HG03097 (cell line): ENCODE measurements around the gene ZNF609.

Experiments used
- ATAC-seq: cut with Tn5 transposase; IDR thresholded peaks from one replicate; pipeline ENCODE4 v1.9.1; 2021; ENCODE audit not compliant: unreplicated experiment, low FRiP score

ZNF609 gene

GRCh38 chr15:64688770-64689169, 228.4 kb downstream of the ZNF609 start:
- no peak for ATAC-seq

- ATAC-seq = no peak
Observed at GRCh38 chr15:64690008-64690407, 229.6 kb downstream of the ZNF609 start.

- no peak for ATAC-seq
Observed at GRCh38 chr15:64690578-64691296, 230.4 kb downstream of the ZNF609 start.

GRCh38 chr15:64691896-64692565, 231.7 kb downstream of the ZNF609 start:
- ATAC-seq = no peak

GRCh38 chr15:64693134-64693533, 232.8 kb downstream of the ZNF609 start:
- ATAC-seq = no peak

- no peak for ATAC-seq
Observed at GRCh38 chr15:64694816-64695215, 234.4 kb downstream of the ZNF609 start.

- ATAC-seq = no peak
Observed at GRCh38 chr15:64695561-64695992, 235.2 kb downstream of the ZNF609 start.

- ATAC-seq = no peak
Observed at GRCh38 chr15:64696481-64696880, 236.1 kb downstream of the ZNF609 start.

GRCh38 chr15:64697911-64698369, 237.6 kb downstream of the ZNF609 start:
- ATAC-seq = no peak

- no peak for ATAC-seq
Observed at GRCh38 chr15:64698823-64699222, 238.4 kb downstream of the ZNF609 start.

- no peak for ATAC-seq
Observed at GRCh38 chr15:64699751-64700388, 239.5 kb downstream of the ZNF609 start.

- ATAC-seq = no peak
Observed at GRCh38 chr15:64701051-64701450, 240.7 kb downstream of the ZNF609 start.

- no peak for ATAC-seq
Observed at GRCh38 chr15:64701482-64702184, 241.3 kb downstream of the ZNF609 start.

- peak; percentile 66 for ATAC-seq
Observed at GRCh38 chr15:64702816-64703631, 242.6 kb downstream of the ZNF609 start.

GRCh38 chr15:64703632-64703959, 243.2 kb downstream of the ZNF609 start:
- ATAC-seq = no peak

GRCh38 chr15:64705006-64705405, 244.6 kb downstream of the ZNF609 start:
- ATAC-seq = no peak

GRCh38 chr15:64706011-64706911, 245.9 kb downstream of the ZNF609 start:
- ATAC-seq = no peak

GRCh38 chr15:64710676-64711428, 250.5 kb downstream of the ZNF609 start:
- no peak for ATAC-seq

GRCh38 chr15:64712353-64712752, 252.0 kb downstream of the ZNF609 start:
- ATAC-seq = no peak
